Endodermal cell (in vitro differentiated cells): ENCODE data around the gene ZFAND3. TPM values are rescaled to one million over a fixed set of nuclear protein-coding genes. Genes with fewer than 3 reads are reported as not detected.

Source experiments
- DNase-seq: peaks from one replicate; pipeline ENCODE4 v3.0.0-alpha.2; 2017
- H3K27ac ChIP-seq: 2 replicates; pipeline ENCODE4 v1.5.1; 2013; ENCODE audit warnings: mild to moderate bottlenecking, low read depth, low read length, moderate library complexity
- H3K27me3 ChIP-seq: 2 replicates; pipeline ENCODE4 v1.6.1; 2013; ENCODE audit warnings: mild to moderate bottlenecking, low read length, moderate library complexity; ENCODE audit not compliant: insufficient read depth, control insufficient read depth, poor library complexity, severe bottlenecking
- H3K36me3 ChIP-seq: 2 replicates; pipeline ENCODE4 v1.7.0; 2013; ENCODE audit warnings: mild to moderate bottlenecking, low read length, moderate library complexity; ENCODE audit not compliant: control insufficient read depth, insufficient read depth
- H3K4me1 ChIP-seq: one replicate; pipeline ENCODE4 v1.7.0; 2013; ENCODE audit warnings: low read length; ENCODE audit not compliant: control insufficient read depth, insufficient read depth
- H3K4me3 ChIP-seq: 2 replicates; pipeline ENCODE4 v1.5.1; 2013; ENCODE audit warnings: mild to moderate bottlenecking, low read length, moderate library complexity
- H3K9ac ChIP-seq: 2 replicates; pipeline ENCODE4 v1.6.1; 2013; ENCODE audit warnings: mild to moderate bottlenecking, low read length, moderate library complexity; ENCODE audit not compliant: poor library complexity, severe bottlenecking; ENCODE audit errors: extremely low read depth
- H3K9me3 ChIP-seq: 2 replicates; pipeline ENCODE4 v1.6.1; 2013; ENCODE audit warnings: mild to moderate bottlenecking, low read length, moderate library complexity; ENCODE audit not compliant: control insufficient read depth
- H3K27ac Mint-ChIP-seq: 2 replicates; pipeline ENCODE4 v1.8.0; 2020; ENCODE audit warnings: mixed read lengths
- H3K27me3 Mint-ChIP-seq: 2 replicates; pipeline ENCODE4 v1.8.0; 2021; ENCODE audit warnings: mild to moderate bottlenecking, mixed read lengths; ENCODE audit not compliant: insufficient read depth
- H3K36me3 Mint-ChIP-seq: 2 replicates; pipeline ENCODE4 v1.8.0; 2020; ENCODE audit warnings: low read depth, mixed read lengths
- H3K4me1 Mint-ChIP-seq: 2 replicates; pipeline ENCODE4 v1.8.0; 2020; ENCODE audit warnings: mixed read lengths
- H3K4me3 Mint-ChIP-seq: 2 replicates; pipeline ENCODE4 v1.8.0; 2020; ENCODE audit warnings: mild to moderate bottlenecking, moderate library complexity, mixed read lengths
- H3K9me3 Mint-ChIP-seq: 2 replicates; pipeline ENCODE4 v1.8.0; 2020; ENCODE audit warnings: mild to moderate bottlenecking, mixed read lengths
- WGBS, 2 experiments: methylation state at CpG; one replicate each; pipeline versions ENCODE4 v1.1.5 to v1.1.7; 2013; ENCODE audit warnings: missing lambda C conversion rate in 2 of 2, mixed read lengths in 1 of 2; ENCODE audit not compliant: insufficient coverage in 1 of 2, insufficient read length in 1 of 2; 5-methylcytosine and 5-hydroxymethylcytosine counted together
- total RNA-seq, 2 donors: library from RNA; stranded (reverse); fragmentation: NEBNext Ultra II Directional in 1 of 2; extraction: Animal tissue kit (Norgen Biotek cat#: 25700) in 1 of 2; gene quantifications; 2 replicates in 1 of 2; 3 replicates in 1 of 2; pipeline ENCODE4 v1.2.1, GENCODE V29; 2021
- TF ChIP-seq, protein P1 (sequence below): fragments of 200-600 bp; sonication (generic); conservative IDR thresholded peaks from 2 replicates; pipeline ENCODE4 v1.5.0; 2021; ENCODE audit warnings: antibody characterized with exemption, mild to moderate bottlenecking

The ZFAND3 gene
- total RNA-seq, 2 donors from 2014 or later: 67.1 to 86.2 TPM

DNA sequence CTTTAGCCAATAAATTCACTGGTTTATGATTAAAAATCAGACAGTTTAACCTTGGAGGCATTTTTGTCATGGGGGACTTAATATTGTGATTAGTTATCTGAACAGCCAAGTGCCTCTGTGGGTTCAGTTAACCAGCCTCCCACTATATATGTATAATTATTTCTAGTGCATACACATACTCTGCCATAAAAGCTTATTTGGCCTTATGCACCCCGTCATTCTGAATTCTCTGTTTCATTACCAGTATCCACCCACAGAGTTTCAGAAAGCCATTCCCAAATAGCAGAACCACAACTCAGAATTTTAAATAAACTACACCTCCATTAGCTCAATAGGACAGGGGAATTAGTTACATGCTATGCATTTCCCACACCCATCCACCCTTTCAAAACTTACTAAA is 279.7 kb downstream of the ZFAND3 start:
- no peaks in the 10 kb centered on the region for H3K36me3 ChIP-seq
- WGBS, 2 experiments: 91 to 100% methylated on average over 1 of the region's 1 CpG
- no peak overlapping the region for H3K27ac ChIP-seq
- H3K9me3 ChIP-seq: no peaks in the 10 kb centered on the region
- H3K4me1 ChIP-seq: no peaks in the 10 kb centered on the region
- no peaks in the 10 kb centered on the region for H3K9me3 Mint-ChIP-seq
- H3K27me3 Mint-ChIP-seq: no peaks in the 10 kb centered on the region
- no peak overlapping the region for H3K27ac Mint-ChIP-seq
- TF ChIP-seq, protein P1, sequence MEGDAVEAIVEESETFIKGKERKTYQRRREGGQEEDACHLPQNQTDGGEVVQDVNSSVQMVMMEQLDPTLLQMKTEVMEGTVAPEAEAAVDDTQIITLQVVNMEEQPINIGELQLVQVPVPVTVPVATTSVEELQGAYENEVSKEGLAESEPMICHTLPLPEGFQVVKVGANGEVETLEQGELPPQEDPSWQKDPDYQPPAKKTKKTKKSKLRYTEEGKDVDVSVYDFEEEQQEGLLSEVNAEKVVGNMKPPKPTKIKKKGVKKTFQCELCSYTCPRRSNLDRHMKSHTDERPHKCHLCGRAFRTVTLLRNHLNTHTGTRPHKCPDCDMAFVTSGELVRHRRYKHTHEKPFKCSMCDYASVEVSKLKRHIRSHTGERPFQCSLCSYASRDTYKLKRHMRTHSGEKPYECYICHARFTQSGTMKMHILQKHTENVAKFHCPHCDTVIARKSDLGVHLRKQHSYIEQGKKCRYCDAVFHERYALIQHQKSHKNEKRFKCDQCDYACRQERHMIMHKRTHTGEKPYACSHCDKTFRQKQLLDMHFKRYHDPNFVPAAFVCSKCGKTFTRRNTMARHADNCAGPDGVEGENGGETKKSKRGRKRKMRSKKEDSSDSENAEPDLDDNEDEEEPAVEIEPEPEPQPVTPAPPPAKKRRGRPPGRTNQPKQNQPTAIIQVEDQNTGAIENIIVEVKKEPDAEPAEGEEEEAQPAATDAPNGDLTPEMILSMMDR: no peak
- no peak overlapping the region for H3K4me3 ChIP-seq
- H3K9ac ChIP-seq: no peak overlapping the region
- no peak for DNase-seq
- peaks cover 6% of the 10 kb centered on the region for H3K36me3 Mint-ChIP-seq
- no peaks in the 10 kb centered on the region for H3K4me1 Mint-ChIP-seq
- no peaks in the 10 kb centered on the region for H3K27me3 ChIP-seq
- no peak overlapping the region for H3K4me3 Mint-ChIP-seq

DNA sequence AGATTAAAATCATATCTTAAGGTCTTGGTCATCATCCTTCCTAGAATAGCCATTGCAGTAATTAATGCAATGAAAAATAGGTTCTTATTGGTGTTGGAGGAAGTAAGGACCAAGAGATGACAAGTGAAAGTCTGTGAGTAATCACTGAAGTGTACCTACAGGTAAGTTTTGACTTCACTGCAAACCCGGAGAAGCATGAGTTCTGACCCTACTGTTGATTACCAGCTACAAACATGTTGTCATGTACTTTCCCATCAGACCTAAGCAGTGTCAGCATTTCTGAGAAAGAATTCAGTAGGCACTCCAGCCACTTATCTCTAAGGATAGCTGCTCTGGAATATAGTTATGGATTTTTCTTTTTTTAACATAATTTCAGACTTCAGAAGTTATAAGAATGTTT is 280.9 kb downstream of the ZFAND3 start:
- H3K27me3 ChIP-seq: no peaks in the 10 kb centered on the region
- no peak overlapping the region for H3K27ac ChIP-seq
- no peaks in the 10 kb centered on the region for H3K4me1 ChIP-seq
- Mint-ChIP-seq H3K9me3 (no peaks in the 10 kb centered on the region), H3K27ac (no peak overlapping the region), H3K36me3 (peaks cover 6% of the 10 kb centered on the region), H3K27me3 (no peaks in the 10 kb centered on the region), H3K4me3 (no peak overlapping the region), H3K4me1 (no peaks in the 10 kb centered on the region)
- DNase-seq: no peak
- TF ChIP-seq, protein P1: no peak
- H3K36me3 ChIP-seq: no peaks in the 10 kb centered on the region
- WGBS, 2 experiments: 89 to 91% methylated on average over 1 of the region's 1 CpG
- no peak overlapping the region for H3K9ac ChIP-seq
- H3K4me3 ChIP-seq: no peak overlapping the region
- H3K9me3 ChIP-seq: no peaks in the 10 kb centered on the region

DNA sequence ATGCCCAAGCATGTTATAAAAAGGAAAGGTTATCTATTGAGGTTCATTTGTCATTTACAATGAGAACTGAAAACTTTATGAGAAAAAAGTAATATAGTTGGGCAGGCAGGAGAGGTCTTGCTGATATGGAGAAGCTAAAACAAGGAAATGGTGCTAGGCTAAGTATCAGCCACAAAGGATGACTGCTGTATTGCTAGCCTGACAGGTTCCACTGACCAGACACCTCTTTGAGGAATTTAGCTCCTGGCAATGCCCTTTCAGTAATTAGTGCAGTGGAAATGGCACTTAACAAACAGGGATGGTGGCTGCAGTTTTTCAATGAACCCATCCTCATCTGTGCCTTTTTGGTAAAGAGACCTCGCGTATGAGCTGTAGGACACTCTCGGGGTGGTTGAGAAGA is 284.4 kb downstream of the ZFAND3 start:
- H3K36me3 Mint-ChIP-seq: peaks cover 7% of the 10 kb centered on the region
- H3K4me3 Mint-ChIP-seq: no peak overlapping the region
- no peaks in the 10 kb centered on the region for H3K4me1 Mint-ChIP-seq
- Histone ChIP-seq H3K9ac (no peak overlapping the region), H3K4me3 (no peak overlapping the region), H3K27me3 (no peaks in the 10 kb centered on the region), H3K9me3 (no peaks in the 10 kb centered on the region), H3K4me1 (no peaks in the 10 kb centered on the region), H3K27ac (no peak overlapping the region), H3K36me3 (no peaks in the 10 kb centered on the region)
- no peak for DNase-seq
- 90 to 100% methylated on average over 3 of the region's 3 CpGs for WGBS, 2 experiments
- TF ChIP-seq, protein P1: no peak
- no peaks in the 10 kb centered on the region for H3K9me3 Mint-ChIP-seq
- no peak overlapping the region for H3K27ac Mint-ChIP-seq
- H3K27me3 Mint-ChIP-seq: no peaks in the 10 kb centered on the region
